Stomach (tissue), 4 donors: ENCODE data around the gene IGSF21.

Experiments
- EP300 ChIP-seq: sonication (generic); formaldehyde crosslinking; IDR thresholded peaks from one replicate; pipeline ENCODE4 v1.6.1; 2017; ENCODE audit warnings: antibody characterized with exemption
- POLR2A ChIP-seq, 4 donors: fragments of 450-650 bp; IDR thresholded peaks; one replicate each; pipeline ENCODE4 v1.6.1; 2016; ENCODE audit warnings: antibody characterized with exemption in 4 of 4, control low read depth in 2 of 4, mild to moderate bottlenecking in 1 of 4, moderate library complexity in 1 of 4
- POLR2AphosphoS5 ChIP-seq, 3 donors: sonication (generic); formaldehyde crosslinking; IDR thresholded peaks; one replicate each; pipeline ENCODE4 v1.6.1; 2016; ENCODE audit warnings: antibody characterized with exemption in 3 of 3
- TF ChIP-seq, protein P1 (sequence below), 7 experiments: fragments of 450-650 bp in 4 of 7; fragments of 200-600 bp in 3 of 7; sonication (generic) in 3 of 7; IDR thresholded peaks; one replicate each; pipeline ENCODE4 v1.5.1; 2016 to 2019; ENCODE audit warnings: antibody characterized with exemption in 7 of 7, control low read depth in 2 of 7, mild to moderate bottlenecking in 1 of 7

DNA sequence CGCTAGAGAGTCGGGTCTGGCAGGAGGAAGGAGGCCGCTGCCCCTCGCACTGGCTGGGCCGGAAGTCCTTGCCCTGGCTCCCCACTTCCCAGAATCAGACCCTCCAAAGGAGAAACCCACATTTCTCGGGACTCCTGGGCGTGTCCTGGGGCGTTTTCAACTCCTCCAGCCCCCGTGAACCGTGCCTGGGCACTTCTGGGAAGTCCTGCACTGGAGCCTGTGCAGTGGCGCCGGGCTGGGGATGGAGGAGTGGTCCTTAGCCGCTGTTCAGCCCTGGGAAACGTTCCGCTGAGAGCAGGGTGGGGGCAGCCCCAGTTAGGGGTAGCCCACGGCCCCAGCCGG, 3.0 kb downstream of the IGSF21 start:
- TF ChIP-seq, protein P1, sequence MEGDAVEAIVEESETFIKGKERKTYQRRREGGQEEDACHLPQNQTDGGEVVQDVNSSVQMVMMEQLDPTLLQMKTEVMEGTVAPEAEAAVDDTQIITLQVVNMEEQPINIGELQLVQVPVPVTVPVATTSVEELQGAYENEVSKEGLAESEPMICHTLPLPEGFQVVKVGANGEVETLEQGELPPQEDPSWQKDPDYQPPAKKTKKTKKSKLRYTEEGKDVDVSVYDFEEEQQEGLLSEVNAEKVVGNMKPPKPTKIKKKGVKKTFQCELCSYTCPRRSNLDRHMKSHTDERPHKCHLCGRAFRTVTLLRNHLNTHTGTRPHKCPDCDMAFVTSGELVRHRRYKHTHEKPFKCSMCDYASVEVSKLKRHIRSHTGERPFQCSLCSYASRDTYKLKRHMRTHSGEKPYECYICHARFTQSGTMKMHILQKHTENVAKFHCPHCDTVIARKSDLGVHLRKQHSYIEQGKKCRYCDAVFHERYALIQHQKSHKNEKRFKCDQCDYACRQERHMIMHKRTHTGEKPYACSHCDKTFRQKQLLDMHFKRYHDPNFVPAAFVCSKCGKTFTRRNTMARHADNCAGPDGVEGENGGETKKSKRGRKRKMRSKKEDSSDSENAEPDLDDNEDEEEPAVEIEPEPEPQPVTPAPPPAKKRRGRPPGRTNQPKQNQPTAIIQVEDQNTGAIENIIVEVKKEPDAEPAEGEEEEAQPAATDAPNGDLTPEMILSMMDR (IDR thresholded peaks at IDR 0.05): no peak
- TF ChIP-seq POLR2AphosphoS5 (IDR thresholded peaks at IDR 0.05) (no peak), POLR2A (IDR thresholded peaks at IDR 0.05) (no peak), EP300 (no peak)
